CD4-positive, alpha-beta T cell (primary cell): ENCODE results near the gene KBTBD12. TPM values are rescaled to one million over a fixed set of nuclear protein-coding genes. Genes with fewer than 3 reads are reported as not detected.
A peak's percentile ranks its signal among the peaks of the same experiment; 100 is the strongest.

Experiments used
- ATAC-seq: fragments of 200-7000 bp; cut with Tn5 transposase; one replicate; pipeline ENCODE4 v1.10.0; 2022; ENCODE audit warnings: mild to moderate bottlenecking; ENCODE audit not compliant: poor library complexity
- CTCF ChIA-PET: fragments of 350-600 bp; sonication (Branson Sonifier 250); formaldehyde crosslinking; loops from one replicate; lab custom pipeline; 2021; ENCODE audit warnings: antibody characterized with exemption, inconsistent platforms; lab: Charles Lee
- POLR2A ChIA-PET: fragments of 350-600 bp; sonication (Branson Sonifier 250); formaldehyde crosslinking; loops from one replicate; lab custom pipeline; 2021; ENCODE audit warnings: antibody characterized with exemption, inconsistent platforms; lab: Charles Lee
- DNase-seq, 14 experiments: peaks; one replicate each; pipeline ENCODE4 v3.0.0-alpha.2; 2013 to 2020; ENCODE audit warnings: mixed read lengths in 2 of 14
- H3K27ac ChIP-seq, 2 donors: one replicate each; pipeline versions ENCODE4 v1.5.1 to v1.7.0; 2013; ENCODE audit warnings: low read length in 2 of 2, low read depth in 1 of 2, mild to moderate bottlenecking in 1 of 2
- H3K27me3 ChIP-seq, 2 experiments: 1 replicate in 1 of 2; 2 replicates in 1 of 2; pipeline versions ENCODE4 v1.6.1 to v1.7.0; 2013; ENCODE audit warnings: low read length in 2 of 2, control low read depth in 1 of 2, mild to moderate bottlenecking in 1 of 2, moderate library complexity in 1 of 2; ENCODE audit not compliant: insufficient read depth in 2 of 2, control insufficient read depth in 1 of 2
- H3K36me3 ChIP-seq: one replicate; pipeline ENCODE4 v1.6.1; 2013; ENCODE audit warnings: low read length, control low read depth; ENCODE audit not compliant: insufficient read depth
- H3K4me1 ChIP-seq: one replicate; pipeline ENCODE4 v1.6.1; 2013; ENCODE audit warnings: low read length, control low read depth; ENCODE audit not compliant: insufficient read depth
- H3K4me3 ChIP-seq: one replicate; pipeline ENCODE4 v1.5.1; 2013; ENCODE audit warnings: mild to moderate bottlenecking, low read length, moderate library complexity
- H3K9me3 ChIP-seq, 2 experiments: 1 replicate in 1 of 2; 2 replicates in 1 of 2; pipeline versions ENCODE4 v1.6.1 to v1.7.0; 2013; ENCODE audit warnings: low read length in 2 of 2, mild to moderate bottlenecking in 2 of 2, control low read depth in 1 of 2, moderate library complexity in 1 of 2; ENCODE audit not compliant: control insufficient read depth in 1 of 2, insufficient read depth in 1 of 2
- H3K27ac Mint-ChIP-seq: one replicate; pipeline ENCODE4 v1.8.0; 2020; ENCODE audit warnings: mixed read lengths
- H3K27me3 Mint-ChIP-seq: one replicate; pipeline ENCODE4 v1.8.0; 2021; ENCODE audit warnings: mixed read lengths
- H3K36me3 Mint-ChIP-seq: one replicate; pipeline ENCODE4 v1.8.0; 2021; ENCODE audit warnings: low read depth, mixed read lengths
- H3K4me1 Mint-ChIP-seq: one replicate; pipeline ENCODE4 v1.8.0; 2021; ENCODE audit warnings: low read depth, mixed read lengths
- H3K4me3 Mint-ChIP-seq: one replicate; pipeline ENCODE4 v1.8.0; 2020; ENCODE audit warnings: mild to moderate bottlenecking, mixed read lengths
- H3K9me3 Mint-ChIP-seq: one replicate; pipeline ENCODE4 v1.8.0; 2020; ENCODE audit warnings: mixed read lengths
- CTCF ChIP-seq: fragments of 200-600 bp; IDR thresholded peaks from one replicate; pipeline ENCODE4 v1.8.0; 2022; ENCODE audit warnings: antibody characterized with exemption, mild to moderate bottlenecking
- intact Hi-C, 2 experiments: fragments of 100-400 bp; cut with DNase I in 1 of 2; cut with micrococcal nuclease in 1 of 2; formaldehyde crosslinking; loops; one replicate each; pipeline versions ENCODE4 v1.15.1 to v1.9.0; 2023 to 2025; cut with DNase I, micrococcal nuclease
- total RNA-seq, 174 experiments: library from RNA in 2 of 174; stranded (reverse) in 2 of 174; gene quantifications; one replicate each; pipeline ENCODE4 v1.2.3 and lab custom pipeline; 2021 to 2026

The KBTBD12 gene
- total RNA-seq, 2 experiments from 2014 or later = not detected

- H3K4me3 Mint-ChIP-seq = no peak overlapping the region
- no peak overlapping the region for H3K27ac Mint-ChIP-seq
- no peak overlapping the region for H3K4me3 ChIP-seq
- ATAC-seq (no peak), DNase-seq (no peak)
- no peak for TF ChIP-seq CTCF
- H3K9me3 ChIP-seq = no peaks in the 10 kb centered on the region
- no peaks in the 10 kb centered on the region for H3K4me1 Mint-ChIP-seq
- H3K27me3 Mint-ChIP-seq = peaks cover 16% of the 10 kb centered on the region
- intact Hi-C loops = no loop called here
- H3K36me3 ChIP-seq = no peaks in the 10 kb centered on the region
- peaks cover 2 to 7% of the 10 kb centered on the region in 2 experiments for H3K27me3 ChIP-seq
- H3K36me3 Mint-ChIP-seq = no peaks in the 10 kb centered on the region
- no peaks in the 10 kb centered on the region for H3K9me3 Mint-ChIP-seq
- no peak overlapping the region for H3K27ac ChIP-seq
- ChIA-PET CTCF (no interaction called here), POLR2A (no interaction called here)
- H3K4me1 ChIP-seq = no peaks in the 10 kb centered on the region
Observed at GRCh38 chr3:127955728-127956127, 40.7 kb downstream of the KBTBD12 start.

- intact Hi-C loops = no loop called here
- peaks cover 0 to 4% of the 10 kb centered on the region in 2 experiments for H3K27me3 ChIP-seq
- Mint-ChIP-seq H3K36me3 (no peaks in the 10 kb centered on the region), H3K27ac (no peak overlapping the region), H3K27me3 (peaks cover 11% of the 10 kb centered on the region), H3K4me3 (no peak overlapping the region), H3K4me1 (no peaks in the 10 kb centered on the region), H3K9me3 (no peaks in the 10 kb centered on the region)
- CTCF ChIA-PET = no interaction called here
- ATAC-seq (no peak), DNase-seq (no peak)
- no peak for TF ChIP-seq CTCF
- H3K4me3 ChIP-seq = no peak overlapping the region
- POLR2A ChIA-PET = no interaction called here
- no peaks in the 10 kb centered on the region for H3K36me3 ChIP-seq
- no peaks in the 10 kb centered on the region for H3K9me3 ChIP-seq
- no peaks in the 10 kb centered on the region for H3K4me1 ChIP-seq
- no peak overlapping the region for H3K27ac ChIP-seq
Observed at GRCh38 chr3:127959041-127959440, 44.0 kb downstream of the KBTBD12 start.

DNA sequence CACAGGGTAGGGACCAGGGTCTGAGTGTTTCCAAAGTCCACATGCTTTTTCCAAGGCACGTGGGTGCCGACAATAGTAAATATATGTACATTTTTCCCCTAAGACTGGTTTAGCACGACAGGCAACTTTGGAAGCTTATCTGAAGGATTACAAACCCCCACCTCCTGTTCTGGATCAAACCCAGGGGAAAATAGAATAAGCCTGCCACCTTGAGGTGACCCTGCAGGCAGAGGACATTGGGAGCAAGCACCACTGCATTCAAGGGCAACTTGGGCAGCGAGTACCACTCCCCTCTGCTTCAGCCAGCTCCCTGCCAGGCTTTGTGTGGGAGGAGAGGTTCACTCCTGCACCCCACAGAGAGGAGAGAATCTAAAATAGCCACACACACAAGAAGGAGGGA lies 44.8 kb downstream of the KBTBD12 start:
- TF ChIP-seq CTCF = no peak
- Histone ChIP-seq H3K9me3 (no peaks in the 10 kb centered on the region), H3K36me3 (no peaks in the 10 kb centered on the region), H3K27ac (no peak overlapping the region), H3K27me3 (peaks cover 0 to 4% of the 10 kb centered on the region in 2 experiments), H3K4me3 (no peak overlapping the region), H3K4me1 (no peaks in the 10 kb centered on the region)
- ATAC-seq (no peak), DNase-seq (peak in 1 of 14 experiments; percentile 3)
- H3K36me3 Mint-ChIP-seq = no peaks in the 10 kb centered on the region
- intact Hi-C loops = no loop called here
- H3K27me3 Mint-ChIP-seq = peaks cover 6% of the 10 kb centered on the region
- H3K27ac Mint-ChIP-seq = no peak overlapping the region
- no peaks in the 10 kb centered on the region for H3K9me3 Mint-ChIP-seq
- POLR2A ChIA-PET = no interaction called here
- CTCF ChIA-PET = no interaction called here
- no peaks in the 10 kb centered on the region for H3K4me1 Mint-ChIP-seq
- no peak overlapping the region for H3K4me3 Mint-ChIP-seq
